GM12875 (cell line): ENCODE results near the gene GKAP1.
"Not testable (repeated sequence)": the region's sequence is repeated elsewhere in the genome, so short reads cannot be mapped to it uniquely, and the experiment has no call there.

Source experiments
- H3K4me3 ChIP-seq: one replicate; pipeline ENCODE4 v1.5.1; 2011; ENCODE audit warnings: low read depth, low read length, control low read depth
- TF ChIP-seq, protein P1 (sequence below): IDR thresholded peaks from 2 replicates; pipeline ENCODE4 v1.5.1; 2011; ENCODE audit warnings: low read depth, mild to moderate bottlenecking, control low read depth, inconsistent platforms, low read length, moderate library complexity, borderline replicate concordance; ENCODE audit not compliant: insufficient read depth

GKAP1 gene

DNA sequence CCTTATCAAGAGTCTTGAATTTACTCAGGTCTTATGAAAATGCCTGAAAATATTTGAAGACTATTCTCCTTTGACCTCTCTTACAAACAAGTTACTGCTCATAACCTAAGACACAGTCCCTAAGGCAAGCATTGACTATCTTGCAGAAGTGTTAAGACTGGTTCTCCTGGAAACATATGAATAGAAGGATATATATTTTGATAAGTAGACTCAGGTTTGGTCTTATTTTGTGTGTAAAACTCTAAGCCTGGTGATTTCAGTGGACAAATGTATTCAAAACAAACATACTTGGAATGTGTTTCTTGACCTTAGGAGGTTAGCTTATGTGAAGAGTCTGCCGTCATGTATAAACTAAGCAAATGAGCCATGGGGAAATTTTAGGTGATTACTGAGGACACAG is 102.3 kb downstream of the GKAP1 start:
- TF ChIP-seq, protein P1, sequence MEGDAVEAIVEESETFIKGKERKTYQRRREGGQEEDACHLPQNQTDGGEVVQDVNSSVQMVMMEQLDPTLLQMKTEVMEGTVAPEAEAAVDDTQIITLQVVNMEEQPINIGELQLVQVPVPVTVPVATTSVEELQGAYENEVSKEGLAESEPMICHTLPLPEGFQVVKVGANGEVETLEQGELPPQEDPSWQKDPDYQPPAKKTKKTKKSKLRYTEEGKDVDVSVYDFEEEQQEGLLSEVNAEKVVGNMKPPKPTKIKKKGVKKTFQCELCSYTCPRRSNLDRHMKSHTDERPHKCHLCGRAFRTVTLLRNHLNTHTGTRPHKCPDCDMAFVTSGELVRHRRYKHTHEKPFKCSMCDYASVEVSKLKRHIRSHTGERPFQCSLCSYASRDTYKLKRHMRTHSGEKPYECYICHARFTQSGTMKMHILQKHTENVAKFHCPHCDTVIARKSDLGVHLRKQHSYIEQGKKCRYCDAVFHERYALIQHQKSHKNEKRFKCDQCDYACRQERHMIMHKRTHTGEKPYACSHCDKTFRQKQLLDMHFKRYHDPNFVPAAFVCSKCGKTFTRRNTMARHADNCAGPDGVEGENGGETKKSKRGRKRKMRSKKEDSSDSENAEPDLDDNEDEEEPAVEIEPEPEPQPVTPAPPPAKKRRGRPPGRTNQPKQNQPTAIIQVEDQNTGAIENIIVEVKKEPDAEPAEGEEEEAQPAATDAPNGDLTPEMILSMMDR = no peak
- H3K4me3 ChIP-seq = no peak overlapping the region

DNA sequence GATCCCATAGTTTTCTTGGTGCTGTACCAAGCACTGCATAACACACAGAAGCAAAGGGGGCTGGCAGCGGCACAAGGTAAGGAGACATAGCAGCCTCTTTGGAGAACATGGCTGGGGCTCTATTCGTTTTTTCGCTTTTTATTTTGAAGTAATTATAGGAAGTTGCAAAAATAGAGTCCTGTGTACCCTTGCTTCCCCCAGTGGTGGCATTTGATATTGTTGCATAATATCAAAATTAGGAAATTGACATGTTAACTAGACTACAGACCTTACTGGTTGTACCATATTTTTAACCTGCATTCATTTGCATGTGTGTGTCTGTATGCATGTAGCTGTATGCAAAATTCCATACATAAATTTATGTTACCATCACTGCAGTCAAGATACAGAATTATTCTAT is 103.2 kb downstream of the GKAP1 start:
- TF ChIP-seq, protein P1 = peak; percentile 33; the same call in 1 of the 2 replicates
- H3K4me3 ChIP-seq = no peak overlapping the region

DNA sequence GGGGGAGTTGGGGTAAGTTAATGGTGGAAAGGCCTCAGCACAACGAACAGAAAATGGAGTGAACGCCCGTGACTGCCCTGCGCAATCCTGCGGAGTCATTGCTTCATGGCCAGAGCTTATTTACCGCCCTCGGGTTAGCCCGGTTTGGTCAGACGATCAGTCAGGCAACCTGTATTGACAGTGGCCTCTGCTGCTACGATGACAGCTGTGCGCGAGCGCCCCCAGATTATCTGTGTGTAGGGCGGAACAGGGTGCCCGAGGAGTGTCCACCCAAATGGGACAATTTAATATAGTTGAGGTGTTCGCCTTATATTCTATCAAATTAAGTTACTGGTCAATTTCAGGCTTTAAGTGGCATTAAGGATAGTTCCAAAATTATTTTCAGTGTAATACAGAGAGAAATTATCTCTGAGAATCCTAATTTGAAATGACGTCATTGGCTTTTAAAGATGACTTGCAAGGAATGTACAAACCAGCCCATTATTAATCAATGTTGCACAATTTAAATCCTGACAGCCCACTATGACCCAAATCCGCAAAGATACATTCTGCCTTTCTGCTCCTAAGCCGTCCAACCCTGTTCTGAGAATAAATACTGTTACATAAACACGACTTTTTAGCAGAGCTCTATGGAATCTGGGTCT is 108.9 kb downstream of the GKAP1 start:
- H3K4me3 ChIP-seq = peak overlapping the region; percentile 71
- TF ChIP-seq, protein P1 = peak; percentile 23; the same call in 1 of the 2 replicates

DNA sequence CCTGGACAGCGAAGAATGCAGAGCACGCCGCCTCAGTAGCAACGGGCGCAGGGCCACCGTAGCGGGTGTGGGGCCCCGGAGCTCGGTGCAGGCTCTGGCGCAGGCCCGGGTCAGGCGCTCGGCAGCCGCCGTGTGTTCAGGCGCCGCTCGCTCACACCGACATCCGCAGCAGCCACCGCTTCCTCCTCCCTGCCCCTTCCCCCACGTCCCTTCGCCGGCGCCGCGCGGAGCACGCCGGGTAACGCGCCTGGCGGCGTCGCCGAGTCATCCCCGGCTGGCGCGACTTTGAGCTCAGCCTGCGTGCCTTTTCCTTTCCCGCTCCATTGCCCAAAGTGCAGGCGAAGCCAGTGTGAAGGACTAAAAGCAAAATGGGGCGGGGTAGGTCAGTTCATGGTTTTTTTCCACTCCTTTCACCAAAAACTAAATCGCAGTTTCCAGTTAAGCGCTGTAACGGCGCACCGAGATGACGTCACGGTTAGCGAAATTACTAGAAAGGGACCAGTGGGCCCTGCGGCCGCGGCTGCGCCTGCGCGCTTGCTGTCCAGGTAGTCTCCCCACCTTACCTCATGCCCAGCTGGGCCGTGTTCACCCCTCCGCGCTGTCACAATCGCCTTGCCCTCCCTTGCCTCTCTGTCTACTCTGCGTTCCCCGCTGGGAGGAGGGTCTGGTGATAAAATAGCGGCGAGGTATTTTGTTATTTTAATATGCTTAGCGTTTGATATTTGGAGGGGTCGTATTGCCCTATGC is 109.6 kb downstream of the GKAP1 start, which contains the start of gene UBQLN1:
UBQLN1 (minus strand) TSS at position 191 of the 747 bp plus-strand sequence. CDS start 279 bp downstream, outside the sequence.
- TF ChIP-seq, protein P1 = no peak
- peak within 1 kb of the TSS; percentile 71 for H3K4me3 ChIP-seq

DNA sequence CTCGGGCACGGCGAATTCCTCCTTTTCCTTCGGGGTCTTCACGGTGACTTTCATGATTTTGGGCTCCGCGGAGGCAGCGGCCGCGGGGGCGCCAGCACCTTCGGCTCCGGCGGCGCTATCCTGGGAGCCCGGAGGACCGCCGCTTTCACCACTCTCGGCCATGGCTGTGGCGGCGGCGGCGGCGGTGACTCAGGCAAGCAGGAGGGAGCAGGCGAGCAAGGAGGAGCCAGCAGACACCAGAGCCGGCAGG is 110.1 kb downstream of the GKAP1 start:
- H3K4me3 ChIP-seq = peak overlapping the region; percentile 71
- TF ChIP-seq, protein P1 = no peak

DNA sequence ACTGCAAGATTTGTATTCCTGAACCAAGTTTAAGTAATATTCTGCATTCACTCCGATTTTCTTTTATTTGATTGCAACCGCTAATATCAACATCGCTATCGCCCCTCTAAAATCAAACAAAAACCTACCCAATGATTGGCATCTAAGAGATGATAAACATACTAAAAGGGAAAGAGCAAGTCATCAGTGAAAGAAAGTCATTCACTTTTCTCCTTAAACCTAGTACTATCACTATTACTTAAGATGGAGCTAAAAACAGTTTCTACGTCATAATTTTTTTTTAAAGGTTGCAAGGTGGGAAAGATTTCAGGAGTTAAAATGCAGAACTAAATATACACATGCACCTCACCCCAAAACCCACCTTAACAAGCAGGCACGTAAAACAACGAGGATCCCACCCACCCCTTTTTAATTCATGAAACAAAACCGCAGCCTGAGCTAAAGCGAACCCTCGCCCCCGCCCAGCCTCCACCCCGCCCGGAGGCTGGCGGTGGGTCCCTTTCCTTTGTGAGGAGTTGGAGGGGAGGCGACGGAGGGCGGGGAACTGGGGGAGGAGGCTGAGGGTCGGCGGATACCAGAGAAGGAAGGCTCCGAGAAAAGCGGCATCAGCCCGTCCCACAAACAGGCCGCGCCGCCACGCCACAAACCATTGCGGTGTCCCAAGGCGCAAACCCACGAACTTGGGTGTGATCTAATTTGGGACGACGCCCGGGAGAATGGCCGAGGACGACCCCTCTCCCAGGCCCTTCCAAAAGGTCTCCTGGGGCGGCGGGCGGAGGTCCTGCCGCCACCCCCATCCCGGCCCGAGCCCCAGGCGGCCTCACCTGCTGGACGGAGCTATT is 110.7 kb downstream of the GKAP1 start:
- H3K4me3 ChIP-seq = peak overlapping the region; percentile 71
- TF ChIP-seq, protein P1 = no peak

DNA sequence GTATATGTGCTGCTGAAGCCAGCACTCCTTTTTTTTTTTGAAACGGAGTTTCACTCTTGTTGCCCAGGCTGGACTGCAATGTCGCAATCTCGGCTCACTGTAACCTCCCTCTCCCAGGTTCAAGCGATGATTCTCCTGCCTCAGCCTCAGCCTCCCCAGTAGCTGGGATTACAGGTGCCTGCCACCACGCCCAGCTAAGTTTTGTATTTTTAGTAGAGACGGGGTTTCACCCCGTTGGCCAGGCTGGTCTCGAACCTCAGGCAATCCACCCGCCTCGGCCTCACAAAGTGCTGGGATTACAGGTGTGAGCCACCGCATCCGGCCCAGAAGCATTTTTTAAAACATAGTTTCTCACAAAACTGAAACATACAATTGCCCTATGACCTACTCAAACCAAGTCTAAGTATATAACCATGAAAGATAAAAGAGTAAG is 112.3 kb downstream of the GKAP1 start:
- not testable (repeated sequence) for H3K4me3 ChIP-seq
